ENCODE data around the gene LHX3.

Gene LHX3

GRCh38 chr9:136174779-136175615 lies 29.9 kb downstream of the LHX3 start:
- DNase-seq: no peak

- no peak for DNase-seq
Observed at GRCh38 chr9:136173648-136174290, 31.2 kb downstream of the LHX3 start.

- DNase-seq: no peak
Observed at GRCh38 chr9:136172412-136173079, 32.4 kb downstream of the LHX3 start.

- DNase-seq: no peak
Observed at GRCh38 chr9:136171801-136172411, 33.0 kb downstream of the LHX3 start.

- DNase-seq: no peak
Observed at GRCh38 chr9:136171009-136171800, 33.7 kb downstream of the LHX3 start.

GRCh38 chr9:136170006-136170901 lies 34.7 kb downstream of the LHX3 start:
- DNase-seq: peak; percentile 52

- DNase-seq: no peak
Observed at GRCh38 chr9:136169495-136169894, 35.4 kb downstream of the LHX3 start.

GRCh38 chr9:136163248-136163850 lies 41.6 kb downstream of the LHX3 start:
- DNase-seq: no peak

- DNase-seq: no peak
Observed at GRCh38 chr9:136160995-136161610, 43.8 kb downstream of the LHX3 start.

GRCh38 chr9:136160381-136160841 lies 44.5 kb downstream of the LHX3 start:
- DNase-seq: no peak

GRCh38 chr9:136159851-136160250 lies 45.1 kb downstream of the LHX3 start:
- no peak for DNase-seq

- DNase-seq: no peak
Observed at GRCh38 chr9:136157477-136158265, 47.3 kb downstream of the LHX3 start.

- no peak for DNase-seq
Observed at GRCh38 chr9:136156209-136157120, 48.5 kb downstream of the LHX3 start.

- DNase-seq: no peak
Observed at GRCh38 chr9:136155576-136155975, 49.4 kb downstream of the LHX3 start.

GRCh38 chr9:136154943-136155342 lies 50.0 kb downstream of the LHX3 start:
- DNase-seq: no peak

GRCh38 chr9:136153381-136154065 lies 51.4 kb downstream of the LHX3 start:
- DNase-seq: no peak

GRCh38 chr9:136152931-136153330 lies 52.0 kb downstream of the LHX3 start:
- DNase-seq: no peak

- no peak for DNase-seq
Observed at GRCh38 chr9:136152543-136152866, 52.4 kb downstream of the LHX3 start.
